ENCODE measurements around the gene CADPS2. TPM values are rescaled to one million over a fixed set of nuclear protein-coding genes. Genes with fewer than 3 reads are reported as not detected.

CADPS2 gene
- total RNA-seq, 1 experiment from 2014 or later, result 16.4 TPM

DNA sequence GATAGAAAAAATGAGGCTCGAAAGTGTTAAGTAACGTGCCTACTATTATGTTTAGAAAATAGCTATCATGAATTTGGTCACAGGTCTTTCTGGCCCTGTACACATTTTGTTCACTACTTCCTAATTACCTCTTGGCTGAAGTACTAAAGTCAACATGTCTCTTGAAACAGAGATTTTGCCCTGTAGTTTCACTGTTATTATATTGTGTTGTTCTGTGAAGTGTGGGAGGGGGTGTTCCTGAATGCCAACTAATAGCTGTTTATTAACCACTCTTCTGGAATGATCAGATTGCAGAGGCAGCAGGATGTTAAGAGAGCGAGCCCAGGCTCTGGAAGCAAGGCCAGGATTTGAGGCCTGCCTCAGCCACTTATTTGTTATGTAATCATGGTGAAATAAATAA lies 259.5 kb downstream of the CADPS2 start:
- Mint-ChIP-seq H3K4me1 (ENCODE audit: low read depth, unreplicated experiment) (peaks cover 47% of the 10 kb centered on the region), H3K36me3 (ENCODE audit: insufficient read depth, unreplicated experiment) (peaks cover 4% of the 10 kb centered on the region), H3K4me3 (ENCODE audit: low read depth, unreplicated experiment) (no peak overlapping the region), H3K27me3 (ENCODE audit: unreplicated experiment) (no peaks in the 10 kb centered on the region), H3K9me3 (ENCODE audit: low read depth, unreplicated experiment) (peaks cover 3% of the 10 kb centered on the region), H3K27ac (ENCODE audit: unreplicated experiment) (no peak overlapping the region)
- no peak for DNase-seq
- CTCF ChIA-PET, result no interaction called here
- TF ChIP-seq, protein P1, sequence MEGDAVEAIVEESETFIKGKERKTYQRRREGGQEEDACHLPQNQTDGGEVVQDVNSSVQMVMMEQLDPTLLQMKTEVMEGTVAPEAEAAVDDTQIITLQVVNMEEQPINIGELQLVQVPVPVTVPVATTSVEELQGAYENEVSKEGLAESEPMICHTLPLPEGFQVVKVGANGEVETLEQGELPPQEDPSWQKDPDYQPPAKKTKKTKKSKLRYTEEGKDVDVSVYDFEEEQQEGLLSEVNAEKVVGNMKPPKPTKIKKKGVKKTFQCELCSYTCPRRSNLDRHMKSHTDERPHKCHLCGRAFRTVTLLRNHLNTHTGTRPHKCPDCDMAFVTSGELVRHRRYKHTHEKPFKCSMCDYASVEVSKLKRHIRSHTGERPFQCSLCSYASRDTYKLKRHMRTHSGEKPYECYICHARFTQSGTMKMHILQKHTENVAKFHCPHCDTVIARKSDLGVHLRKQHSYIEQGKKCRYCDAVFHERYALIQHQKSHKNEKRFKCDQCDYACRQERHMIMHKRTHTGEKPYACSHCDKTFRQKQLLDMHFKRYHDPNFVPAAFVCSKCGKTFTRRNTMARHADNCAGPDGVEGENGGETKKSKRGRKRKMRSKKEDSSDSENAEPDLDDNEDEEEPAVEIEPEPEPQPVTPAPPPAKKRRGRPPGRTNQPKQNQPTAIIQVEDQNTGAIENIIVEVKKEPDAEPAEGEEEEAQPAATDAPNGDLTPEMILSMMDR (IDR thresholded peaks at IDR 0.05; ENCODE audit: unreplicated experiment), result no peak
- no TSS peak for BruUV-seq (replicated peaks)
- intact Hi-C loops (cut with micrococcal nuclease; ENCODE audit: unreplicated experiment), result no loop called here

DNA sequence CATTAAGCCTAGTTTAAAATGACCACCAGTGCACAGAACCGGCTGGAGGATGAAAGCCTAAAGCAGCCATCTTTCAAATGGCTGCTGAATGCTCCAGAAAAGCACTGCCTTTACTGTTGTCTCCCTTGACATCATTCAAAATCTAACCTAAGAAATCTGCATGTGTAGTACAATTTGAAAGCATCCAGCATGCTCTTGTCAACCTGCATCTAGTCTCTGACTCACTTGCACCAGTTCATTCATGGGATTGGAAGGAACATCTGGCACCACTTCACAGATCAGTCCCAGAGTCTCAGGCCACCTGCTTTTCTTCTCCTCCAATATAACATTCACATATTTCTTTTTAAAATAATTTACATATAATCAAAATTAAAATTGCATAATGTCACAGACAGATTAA lies 263.6 kb downstream of the CADPS2 start:
- TF ChIP-seq, protein P1 (IDR thresholded peaks at IDR 0.05; ENCODE audit: unreplicated experiment), result no peak
- no TSS peak for BruUV-seq (replicated peaks)
- Mint-ChIP-seq H3K9me3 (ENCODE audit: low read depth, unreplicated experiment) (peaks cover 3% of the 10 kb centered on the region), H3K4me1 (ENCODE audit: low read depth, unreplicated experiment) (peaks cover 19% of the 10 kb centered on the region), H3K27me3 (ENCODE audit: unreplicated experiment) (no peaks in the 10 kb centered on the region), H3K4me3 (ENCODE audit: low read depth, unreplicated experiment) (no peak overlapping the region), H3K36me3 (ENCODE audit: insufficient read depth, unreplicated experiment) (peaks cover 4% of the 10 kb centered on the region), H3K27ac (ENCODE audit: unreplicated experiment) (no peak overlapping the region)
- no peak for DNase-seq
- CTCF ChIA-PET, result no interaction called here
- intact Hi-C loops (cut with micrococcal nuclease; ENCODE audit: unreplicated experiment), result no loop called here

DNA sequence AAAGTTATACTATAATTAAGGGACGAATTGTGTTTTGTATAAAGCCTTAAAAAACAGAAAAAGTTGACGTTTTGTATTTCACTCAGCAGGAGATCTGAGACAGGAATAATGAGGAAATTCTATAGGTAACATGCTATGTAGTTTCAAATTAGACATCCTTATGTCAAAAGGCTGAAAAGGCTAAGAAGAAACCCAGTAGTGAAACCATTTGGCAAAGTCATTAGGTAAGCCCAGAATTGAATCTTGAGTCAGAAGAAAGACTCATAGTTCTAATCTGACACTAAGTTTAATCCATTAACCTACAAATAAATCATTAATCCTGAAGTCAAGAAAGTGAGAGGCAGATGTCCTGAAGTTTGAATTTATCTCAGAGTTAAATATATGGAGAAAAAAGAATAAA lies 266.6 kb downstream of the CADPS2 start:
- CTCF ChIA-PET, result no interaction called here
- Mint-ChIP-seq H3K27me3 (ENCODE audit: unreplicated experiment) (no peaks in the 10 kb centered on the region), H3K4me3 (ENCODE audit: low read depth, unreplicated experiment) (no peak overlapping the region), H3K4me1 (ENCODE audit: low read depth, unreplicated experiment) (peaks cover 7% of the 10 kb centered on the region), H3K36me3 (ENCODE audit: insufficient read depth, unreplicated experiment) (peaks cover 2% of the 10 kb centered on the region), H3K27ac (ENCODE audit: unreplicated experiment) (no peak overlapping the region), H3K9me3 (ENCODE audit: low read depth, unreplicated experiment) (peaks cover under 1% of the 10 kb centered on the region)
- TF ChIP-seq, protein P1 (IDR thresholded peaks at IDR 0.05; ENCODE audit: unreplicated experiment), result no peak
- DNase-seq, result no peak
- BruUV-seq (replicated peaks), result no TSS peak
- intact Hi-C loops (cut with micrococcal nuclease; ENCODE audit: unreplicated experiment), result no loop called here

DNA sequence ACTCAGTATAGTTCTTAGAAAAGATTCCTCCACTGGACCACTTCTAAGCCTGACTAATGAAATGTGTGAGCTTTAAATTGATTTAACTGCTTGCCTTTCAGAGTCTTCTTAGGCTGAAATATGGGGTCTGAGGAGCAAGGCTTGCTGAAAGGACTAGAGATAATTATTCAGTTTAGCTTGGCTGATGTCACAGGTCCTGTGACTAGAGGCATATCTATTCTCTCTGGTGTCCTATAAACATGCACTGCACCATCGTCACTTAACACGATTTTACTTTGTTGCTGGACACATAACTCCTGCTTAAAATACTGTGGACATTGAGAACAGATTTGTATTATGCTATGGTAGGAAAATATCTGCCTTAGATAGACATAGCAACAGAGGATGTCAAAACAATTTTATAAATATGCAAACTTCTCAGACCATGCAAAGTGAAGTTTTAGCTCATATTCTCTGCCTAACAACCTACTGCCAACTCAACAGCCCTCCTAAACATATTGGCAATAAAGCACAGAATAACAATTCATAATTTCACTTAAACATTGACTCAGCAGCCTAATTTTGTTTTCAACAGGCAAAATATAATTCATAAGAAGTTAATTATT lies 267.6 kb downstream of the CADPS2 start:
- CTCF ChIA-PET, result no interaction called here
- intact Hi-C loops (cut with micrococcal nuclease; ENCODE audit: unreplicated experiment), result no loop called here
- BruUV-seq (replicated peaks), result no TSS peak
- no peak overlapping the region for H3K4me3 Mint-ChIP-seq (ENCODE audit: low read depth, unreplicated experiment)
- TF ChIP-seq, protein P1 (IDR thresholded peaks at IDR 0.05; ENCODE audit: unreplicated experiment), result no peak
- no peaks in the 10 kb centered on the region for H3K27me3 Mint-ChIP-seq (ENCODE audit: unreplicated experiment)
- no peaks in the 10 kb centered on the region for H3K4me1 Mint-ChIP-seq (ENCODE audit: low read depth, unreplicated experiment)
- no peaks in the 10 kb centered on the region for H3K9me3 Mint-ChIP-seq (ENCODE audit: low read depth, unreplicated experiment)
- no peak for DNase-seq
- H3K27ac Mint-ChIP-seq (ENCODE audit: unreplicated experiment), result no peak overlapping the region
- no peaks in the 10 kb centered on the region for H3K36me3 Mint-ChIP-seq (ENCODE audit: insufficient read depth, unreplicated experiment)

All from Calu3 (cell line).